Measurements from ENCODE around the gene ADAMTS18.

DNA sequence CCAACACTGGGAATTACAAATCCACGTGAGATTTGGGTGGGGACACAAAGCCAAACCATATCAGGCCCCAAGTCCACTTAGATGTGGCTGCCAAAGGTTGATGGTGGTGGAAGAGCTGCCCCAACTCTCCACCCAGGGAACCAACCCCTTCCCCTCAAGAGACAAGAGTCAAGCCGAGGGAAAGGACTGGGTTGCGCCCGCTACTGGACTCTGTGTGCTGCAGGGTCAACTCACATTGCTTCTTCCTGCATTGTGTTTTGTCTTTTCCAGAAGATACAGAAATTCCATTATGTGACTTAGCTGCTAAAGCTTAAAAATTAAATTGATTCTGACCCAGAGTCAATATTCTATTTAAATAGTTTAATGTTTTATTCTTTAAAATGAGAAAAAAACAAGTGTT, 58.5 kb downstream of the ADAMTS18 start:
- TF ChIP-seq CTCF (IDR thresholded peaks at IDR 0.05; ENCODE audit: low read depth, low read length, missing input control) (no peak), TAF1 (conservative IDR thresholded peaks at IDR 0.05) (no peak), RAD21 (IDR thresholded peaks at IDR 0.05) (no peak), SP1 (IDR thresholded peaks at IDR 0.05) (no peak), JUND (IDR thresholded peaks at IDR 0.05) (no peak), REST (IDR thresholded peaks at IDR 0.05) (no peak), MAX (IDR thresholded peaks at IDR 0.05) (no peak)
- TF ChIP-seq, protein P1, sequence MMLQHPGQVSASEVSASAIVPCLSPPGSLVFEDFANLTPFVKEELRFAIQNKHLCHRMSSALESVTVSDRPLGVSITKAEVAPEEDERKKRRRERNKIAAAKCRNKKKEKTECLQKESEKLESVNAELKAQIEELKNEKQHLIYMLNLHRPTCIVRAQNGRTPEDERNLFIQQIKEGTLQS (IDR thresholded peaks at IDR 0.05) = no peak
- TF ChIP-seq, protein P2, sequence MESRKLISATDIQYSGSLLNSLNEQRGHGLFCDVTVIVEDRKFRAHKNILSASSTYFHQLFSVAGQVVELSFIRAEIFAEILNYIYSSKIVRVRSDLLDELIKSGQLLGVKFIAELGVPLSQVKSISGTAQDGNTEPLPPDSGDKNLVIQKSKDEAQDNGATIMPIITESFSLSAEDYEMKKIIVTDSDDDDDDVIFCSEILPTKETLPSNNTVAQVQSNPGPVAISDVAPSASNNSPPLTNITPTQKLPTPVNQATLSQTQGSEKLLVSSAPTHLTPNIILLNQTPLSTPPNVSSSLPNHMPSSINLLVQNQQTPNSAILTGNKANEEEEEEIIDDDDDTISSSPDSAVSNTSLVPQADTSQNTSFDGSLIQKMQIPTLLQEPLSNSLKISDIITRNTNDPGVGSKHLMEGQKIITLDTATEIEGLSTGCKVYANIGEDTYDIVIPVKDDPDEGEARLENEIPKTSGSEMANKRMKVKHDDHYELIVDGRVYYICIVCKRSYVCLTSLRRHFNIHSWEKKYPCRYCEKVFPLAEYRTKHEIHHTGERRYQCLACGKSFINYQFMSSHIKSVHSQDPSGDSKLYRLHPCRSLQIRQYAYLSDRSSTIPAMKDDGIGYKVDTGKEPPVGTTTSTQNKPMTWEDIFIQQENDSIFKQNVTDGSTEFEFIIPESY (IDR thresholded peaks at IDR 0.05) = no peak

Measured in liver (tissue), 3 donors.